NCI-H748 (cell line): ENCODE measurements around the gene SRPK2.

Experiments used
- DNase-seq: peaks from one replicate; lab custom pipeline; 2025; ENCODE audit not compliant: unreplicated experiment; lab: John Stamatoyannopoulos, UW

Gene SRPK2

DNA sequence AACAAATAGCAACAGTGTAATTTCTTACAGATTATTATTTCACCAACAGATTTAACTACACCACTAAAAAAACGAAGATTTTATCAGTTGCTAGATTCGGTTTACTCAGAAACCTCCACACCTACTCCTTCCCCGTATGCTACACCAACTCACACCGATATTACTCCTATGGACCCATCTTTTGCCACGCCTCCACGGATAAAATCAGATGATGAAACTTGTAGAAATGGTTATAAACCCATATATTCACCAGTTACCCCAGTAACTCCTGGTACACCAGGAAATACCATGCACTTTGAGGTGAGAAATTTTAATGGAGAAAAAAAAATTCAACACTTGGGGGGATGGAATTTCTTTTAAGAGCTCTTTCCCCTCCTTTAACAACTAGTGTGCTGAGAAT, 282.2 kb downstream of the SRPK2 start:
- DNase-seq: no peak

DNA sequence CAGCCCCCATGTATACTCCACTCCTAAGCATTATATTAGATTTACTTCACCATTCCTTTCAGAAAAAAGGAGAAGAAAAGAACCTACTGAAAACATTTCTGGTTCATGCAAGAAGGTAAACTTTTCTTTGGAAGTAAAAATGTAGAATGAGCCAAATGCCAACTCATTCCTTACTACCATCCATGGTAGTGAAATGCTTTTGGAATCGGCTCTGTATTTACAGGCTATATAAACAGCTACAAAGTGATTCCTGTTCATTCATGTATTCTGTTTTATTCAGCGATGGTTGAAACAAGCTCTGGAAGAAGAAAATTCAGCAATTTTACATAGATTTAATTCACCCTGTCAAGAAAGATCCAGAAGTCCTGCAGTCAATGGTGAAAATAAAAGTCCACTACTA, 283.1 kb downstream of the SRPK2 start:
- no peak for DNase-seq

DNA sequence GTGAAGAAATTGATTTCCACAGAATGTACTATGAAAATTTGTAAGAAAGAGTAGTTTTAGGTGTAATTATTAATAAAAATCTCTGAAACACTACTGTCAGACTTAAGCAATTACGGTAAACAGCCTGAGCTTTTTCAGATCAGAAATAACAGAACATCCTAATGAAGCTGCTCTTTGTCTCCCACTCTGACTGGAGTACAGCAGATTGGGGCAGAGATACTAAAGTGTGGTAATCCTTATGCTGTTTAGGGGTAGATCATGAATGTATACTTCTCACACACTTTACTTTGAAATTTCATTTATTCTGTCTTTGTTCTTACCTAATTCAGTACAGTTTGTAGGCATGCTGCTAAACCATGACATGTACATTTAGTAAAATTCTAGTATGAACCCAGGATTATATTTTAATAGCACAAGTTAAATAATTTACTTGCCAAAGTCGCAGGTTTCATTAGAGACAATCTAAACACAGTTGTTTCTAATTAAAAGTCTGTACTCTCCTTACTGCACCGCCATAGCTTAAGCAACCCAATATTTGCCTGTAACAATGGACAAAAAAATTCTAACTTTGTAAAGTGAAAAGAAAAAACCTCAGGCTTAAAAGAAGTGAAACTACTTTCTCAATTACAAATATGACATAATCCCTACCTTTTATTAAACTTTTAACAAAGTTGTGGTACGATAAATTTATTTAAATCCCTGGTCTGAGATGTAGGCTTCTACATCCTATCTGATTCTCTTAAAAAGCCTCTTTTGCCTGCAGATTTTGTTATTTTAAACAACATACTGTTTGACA, 286.0 kb downstream of the SRPK2 start:
- DNase-seq: no peak

DNA sequence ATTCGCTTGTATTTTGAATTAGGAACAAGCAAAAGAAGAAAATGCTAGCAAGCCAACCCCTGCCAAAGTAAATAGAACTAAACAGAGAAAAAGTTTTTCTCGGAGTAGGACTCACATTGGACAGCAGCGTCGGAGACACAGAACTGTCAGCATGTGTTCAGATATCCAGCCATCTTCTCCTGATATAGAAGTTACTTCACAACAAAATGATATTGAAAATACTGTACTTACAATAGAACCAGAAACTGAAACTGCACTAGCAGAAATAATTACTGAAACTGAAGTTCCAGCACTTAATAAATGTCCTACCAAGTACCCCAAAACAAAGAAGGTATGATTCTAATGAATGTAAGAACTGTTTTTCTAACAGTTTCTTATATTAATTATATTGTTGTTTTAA, 286.9 kb downstream of the SRPK2 start:
- no peak for DNase-seq

- no peak for DNase-seq
Measured at GRCh38 chr7:105098863-105099515, 289.7 kb downstream of the SRPK2 start.

- DNase-seq: no peak
Measured at GRCh38 chr7:105097619-105098018, 291.1 kb downstream of the SRPK2 start.

DNA sequence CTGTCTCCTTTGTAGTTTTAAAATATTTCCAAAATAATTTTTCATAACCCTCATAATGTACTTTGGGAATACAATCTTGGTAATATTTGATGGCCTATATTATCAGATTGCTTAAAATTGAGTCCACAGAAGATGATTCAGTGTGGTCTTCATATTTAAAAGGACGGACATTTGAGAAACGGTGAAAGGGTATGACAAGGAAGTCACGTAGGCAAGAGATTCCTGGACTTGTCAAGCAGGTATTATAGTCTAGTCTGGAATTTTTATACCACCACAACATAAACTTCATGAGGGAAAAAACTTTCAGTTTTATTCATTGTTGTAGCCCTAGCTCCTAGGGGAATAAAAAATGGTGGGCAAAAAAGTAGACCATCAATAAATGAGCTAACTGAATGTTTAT, 292.4 kb downstream of the SRPK2 start:
- no peak for DNase-seq

- DNase-seq: no peak
Measured at GRCh38 chr7:105094966-105095365, 293.8 kb downstream of the SRPK2 start.

GRCh38 chr7:105088456-105088855, 300.3 kb downstream of the SRPK2 start:
- DNase-seq: no peak

DNA sequence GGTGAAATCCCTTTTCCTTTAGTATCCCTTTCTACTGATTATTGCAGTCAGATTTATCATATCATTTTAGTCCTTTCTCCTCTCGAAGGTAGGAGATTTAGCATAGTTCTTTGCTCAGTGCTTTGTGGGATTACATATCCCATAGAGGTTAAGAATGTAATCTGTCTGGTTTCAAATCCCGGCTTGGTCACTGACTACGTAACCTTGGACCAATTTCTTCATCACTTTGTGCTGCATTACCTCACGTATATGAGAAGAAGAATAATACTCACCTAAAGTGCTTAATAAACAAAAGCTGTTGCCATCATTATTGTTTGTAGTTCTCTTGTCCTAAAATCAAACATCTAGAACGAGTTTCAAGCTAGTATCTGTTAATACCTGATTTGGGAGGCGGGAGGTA, 300.7 kb downstream of the SRPK2 start:
- no peak for DNase-seq

DNA sequence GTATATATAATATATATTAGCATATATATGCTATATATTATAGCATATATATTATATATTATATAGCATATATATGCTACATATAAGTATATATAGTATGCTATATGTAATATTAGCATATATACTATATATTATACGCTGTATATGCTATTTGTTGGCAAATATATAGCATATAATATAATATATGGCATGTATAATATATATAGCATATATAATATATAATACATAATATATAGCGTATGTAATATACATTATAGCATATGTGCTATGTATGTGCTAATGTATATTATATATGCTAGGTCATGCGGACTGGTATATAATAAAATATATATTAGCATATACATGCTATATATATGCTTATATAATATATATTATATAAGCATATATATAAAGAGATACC, 301.9 kb downstream of the SRPK2 start:
- DNase-seq: no peak

- no peak for DNase-seq
Measured at GRCh38 chr7:105084581-105084980, 304.1 kb downstream of the SRPK2 start.

- no peak for DNase-seq
Measured at GRCh38 chr7:105079348-105079747, 309.4 kb downstream of the SRPK2 start.

- no peak for DNase-seq
Measured at GRCh38 chr7:105073143-105073542, 315.6 kb downstream of the SRPK2 start.

GRCh38 chr7:105068886-105069285, 319.8 kb downstream of the SRPK2 start:
- no peak for DNase-seq

DNA sequence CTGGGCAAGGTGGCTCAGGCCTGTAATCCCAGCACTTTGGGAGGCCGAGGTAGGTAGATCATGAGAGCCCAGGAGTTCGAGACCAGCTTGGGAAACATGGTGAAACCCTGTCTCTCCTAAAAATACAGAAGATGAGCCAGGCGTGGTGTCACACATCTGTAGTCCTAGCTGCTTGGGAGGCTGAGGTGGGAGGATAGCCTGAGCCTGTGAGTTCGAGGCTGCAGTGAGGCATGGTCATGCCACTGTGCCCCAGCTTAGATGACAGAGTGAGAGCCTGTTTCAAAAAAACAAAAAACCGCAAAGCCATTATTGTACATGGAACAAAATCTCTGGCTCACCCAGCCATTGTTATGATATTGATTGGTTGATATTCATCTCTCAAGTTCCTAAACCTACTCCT, 321.0 kb downstream of the SRPK2 start:
- DNase-seq: no peak
